ENCODE data around the gene SPATS1. TPM values are rescaled to one million over a fixed set of nuclear protein-coding genes. Genes with fewer than 3 reads are reported as not detected.
"Not testable (repeated sequence)": the region's sequence is repeated elsewhere in the genome, so short reads cannot be mapped to it uniquely, and the experiment has no call there.

Gene SPATS1
- total RNA-seq, 3 donors from 2014 or later, result not detected

- not testable (repeated sequence) for H3K4me3 Mint-ChIP-seq; DNase-seq; ATAC-seq; H3K36me3 Mint-ChIP-seq (ENCODE audit: insufficient read depth); H3K9me3 Mint-ChIP-seq; H3K4me1 Mint-ChIP-seq (ENCODE audit: low read depth)
- peaks cover 37% of the 10 kb centered on the region for H3K27me3 Mint-ChIP-seq (ENCODE audit: low read depth)
Measured at GRCh38 chr6:44317136-44317631, 25.3 kb upstream of the SPATS1 start.

- ATAC-seq, result no peak
- Mint-ChIP-seq H3K4me3 (no peak overlapping the region), H3K27me3 (ENCODE audit: low read depth) (peaks cover 38% of the 10 kb centered on the region), H3K36me3 (ENCODE audit: insufficient read depth) (no peaks in the 10 kb centered on the region), H3K4me1 (ENCODE audit: low read depth) (no peaks in the 10 kb centered on the region), H3K9me3 (no peaks in the 10 kb centered on the region)
- DNase-seq, result no peak
Measured at GRCh38 chr6:44321210-44321609, 21.2 kb upstream of the SPATS1 start.

GRCh38 chr6:44327096-44327495 is 15.4 kb upstream of the SPATS1 start:
- DNase-seq, result no peak
- Mint-ChIP-seq H3K27me3 (ENCODE audit: low read depth) (peaks cover 30% of the 10 kb centered on the region), H3K4me3 (no peak overlapping the region), H3K36me3 (ENCODE audit: insufficient read depth) (no peaks in the 10 kb centered on the region), H3K4me1 (ENCODE audit: low read depth) (no peaks in the 10 kb centered on the region), H3K9me3 (no peaks in the 10 kb centered on the region)
- no peak for ATAC-seq

GRCh38 chr6:44327760-44328159 is 14.7 kb upstream of the SPATS1 start:
- peaks cover 35% of the 10 kb centered on the region for H3K27me3 Mint-ChIP-seq (ENCODE audit: low read depth)
- no peaks in the 10 kb centered on the region for H3K9me3 Mint-ChIP-seq
- H3K4me3 Mint-ChIP-seq, result no peak overlapping the region
- ATAC-seq, result no peak
- DNase-seq, result no peak
- H3K4me1 Mint-ChIP-seq (ENCODE audit: low read depth), result no peaks in the 10 kb centered on the region
- H3K36me3 Mint-ChIP-seq (ENCODE audit: insufficient read depth), result no peaks in the 10 kb centered on the region

GRCh38 chr6:44328203-44328602 is 14.2 kb upstream of the SPATS1 start:
- ATAC-seq; H3K36me3 Mint-ChIP-seq (ENCODE audit: insufficient read depth); H3K9me3 Mint-ChIP-seq; H3K4me1 Mint-ChIP-seq (ENCODE audit: low read depth); H3K4me3 Mint-ChIP-seq; DNase-seq: not testable (repeated sequence)
- H3K27me3 Mint-ChIP-seq (ENCODE audit: low read depth), result peaks cover 35% of the 10 kb centered on the region

- Mint-ChIP-seq H3K36me3 (ENCODE audit: insufficient read depth) (no peaks in the 10 kb centered on the region), H3K9me3 (no peaks in the 10 kb centered on the region), H3K27me3 (ENCODE audit: low read depth) (peaks cover 35% of the 10 kb centered on the region), H3K4me3 (no peak overlapping the region), H3K4me1 (ENCODE audit: low read depth) (no peaks in the 10 kb centered on the region)
- DNase-seq, result no peak
- no peak for ATAC-seq
Measured at GRCh38 chr6:44329858-44330257, 12.6 kb upstream of the SPATS1 start.

- no peaks in the 10 kb centered on the region for H3K36me3 Mint-ChIP-seq (ENCODE audit: insufficient read depth)
- ATAC-seq, result no peak
- H3K27me3 Mint-ChIP-seq (ENCODE audit: low read depth), result peaks cover 30% of the 10 kb centered on the region
- no peak for DNase-seq
- H3K4me3 Mint-ChIP-seq, result no peak overlapping the region
- H3K9me3 Mint-ChIP-seq, result no peaks in the 10 kb centered on the region
- no peaks in the 10 kb centered on the region for H3K4me1 Mint-ChIP-seq (ENCODE audit: low read depth)
Measured at GRCh38 chr6:44332585-44332984, 9.9 kb upstream of the SPATS1 start.

- no peak overlapping the region for H3K4me3 Mint-ChIP-seq
- peaks cover 29% of the 10 kb centered on the region for H3K27me3 Mint-ChIP-seq (ENCODE audit: low read depth)
- no peaks in the 10 kb centered on the region for H3K4me1 Mint-ChIP-seq (ENCODE audit: low read depth)
- H3K36me3 Mint-ChIP-seq (ENCODE audit: insufficient read depth), result no peaks in the 10 kb centered on the region
- no peaks in the 10 kb centered on the region for H3K9me3 Mint-ChIP-seq
- ATAC-seq, result no peak
- no peak for DNase-seq
Measured at GRCh38 chr6:44333273-44333919, 9.1 kb upstream of the SPATS1 start.

- DNase-seq (no peak), ATAC-seq (no peak)
- Mint-ChIP-seq H3K36me3 (ENCODE audit: insufficient read depth) (no peaks in the 10 kb centered on the region), H3K27me3 (ENCODE audit: low read depth) (peaks cover 26% of the 10 kb centered on the region), H3K4me1 (ENCODE audit: low read depth) (no peaks in the 10 kb centered on the region), H3K9me3 (no peaks in the 10 kb centered on the region), H3K4me3 (no peak overlapping the region)
Measured at GRCh38 chr6:44333942-44334341, 8.5 kb upstream of the SPATS1 start.

- no peak for DNase-seq
- no peak for ATAC-seq
- no peaks in the 10 kb centered on the region for H3K36me3 Mint-ChIP-seq (ENCODE audit: insufficient read depth)
- no peaks in the 10 kb centered on the region for H3K4me1 Mint-ChIP-seq (ENCODE audit: low read depth)
- H3K27me3 Mint-ChIP-seq (ENCODE audit: low read depth), result peaks cover 15% of the 10 kb centered on the region
- H3K9me3 Mint-ChIP-seq, result no peaks in the 10 kb centered on the region
- no peak overlapping the region for H3K4me3 Mint-ChIP-seq
Measured at GRCh38 chr6:44335631-44336030, 6.8 kb upstream of the SPATS1 start.

GRCh38 chr6:44338228-44339122 is 4.0 kb upstream of the SPATS1 start:
- H3K27me3 Mint-ChIP-seq (ENCODE audit: low read depth), result peaks cover 29% of the 10 kb centered on the region
- H3K9me3 Mint-ChIP-seq, result no peaks in the 10 kb centered on the region
- no peaks in the 10 kb centered on the region for H3K4me1 Mint-ChIP-seq (ENCODE audit: low read depth)
- ATAC-seq, result peak; percentile 77 to 83
- no peaks in the 10 kb centered on the region for H3K36me3 Mint-ChIP-seq (ENCODE audit: insufficient read depth)
- peak; percentile 61 for DNase-seq
- no peak overlapping the region for H3K4me3 Mint-ChIP-seq

GRCh38 chr6:44339301-44339700 is 3.1 kb upstream of the SPATS1 start:
- no peaks in the 10 kb centered on the region for H3K36me3 Mint-ChIP-seq (ENCODE audit: insufficient read depth)
- H3K4me3 Mint-ChIP-seq, result no peak overlapping the region
- H3K9me3 Mint-ChIP-seq, result no peaks in the 10 kb centered on the region
- H3K4me1 Mint-ChIP-seq (ENCODE audit: low read depth), result no peaks in the 10 kb centered on the region
- ATAC-seq (no peak), DNase-seq (no peak)
- peaks cover 37% of the 10 kb centered on the region for H3K27me3 Mint-ChIP-seq (ENCODE audit: low read depth)

- DNase-seq (no peak), ATAC-seq (peak; percentile 67 to 74)
- Mint-ChIP-seq H3K4me1 (ENCODE audit: low read depth) (no peaks in the 10 kb centered on the region), H3K36me3 (ENCODE audit: insufficient read depth) (no peaks in the 10 kb centered on the region), H3K27me3 (ENCODE audit: low read depth) (peaks cover 44% of the 10 kb centered on the region), H3K9me3 (no peaks in the 10 kb centered on the region), H3K4me3 (no peak overlapping the region)
Measured at GRCh38 chr6:44339763-44340625, 2.5 kb upstream of the SPATS1 start.
